ENCODE data around the gene WNK3.
"Not testable (repeated sequence)": the region's sequence is repeated elsewhere in the genome, so short reads cannot be mapped to it uniquely, and the experiment has no call there.

The WNK3 gene

GRCh38 chrX:54352677-54353076 is 5.2 kb downstream of the WNK3 start:
- Histone ChIP-seq H3K4me2 (ENCODE audit: low read depth, low read length) (no peak overlapping the region), H3K9me2 (replicated peaks; ENCODE audit: insufficient read depth, low read length) (no peaks in the 10 kb centered on the region), H3K4me3 (ENCODE audit: low read length) (no peak overlapping the region), H3K9ac (ENCODE audit: low read length) (no peak overlapping the region), H4K20me1 (ENCODE audit: insufficient read depth, low read length) (no peaks in the 10 kb centered on the region), H3K36me3 (replicated peaks; ENCODE audit: insufficient read depth, low read length) (no peaks in the 10 kb centered on the region), H2AFZ (ENCODE audit: low read length) (no peak overlapping the region), H3K9me3 (replicated peaks; ENCODE audit: insufficient read depth, low read length) (no peaks in the 10 kb centered on the region), H3K4me1 (ENCODE audit: low read length) (no peaks in the 10 kb centered on the region), H3K79me2 (ENCODE audit: low read length) (no peaks in the 10 kb centered on the region), H3F3A (ENCODE audit: insufficient read depth, low read length) (no peaks in the 10 kb centered on the region), H3K27ac (ENCODE audit: low read length) (no peak overlapping the region), H3K27me3 (replicated peaks; ENCODE audit: insufficient read depth, low read length) (no peaks in the 10 kb centered on the region)
- TF ChIP-seq EZH2phosphoT487 (IDR thresholded peaks at IDR 0.05; ENCODE audit: low read length), result no peak
- TF ChIP-seq EZH2 (optimal IDR thresholded peaks at IDR 0.05; ENCODE audit: low read depth, low read length), result no peak
- TF ChIP-seq CTCF (IDR thresholded peaks at IDR 0.05; ENCODE audit: low read length), result no peak
- DNase-seq, result no peak

- H3K79me2 ChIP-seq (ENCODE audit: low read length); DNase-seq; H3K4me1 ChIP-seq (ENCODE audit: low read length); H4K20me1 ChIP-seq (ENCODE audit: insufficient read depth, low read length); H3K4me3 ChIP-seq (ENCODE audit: low read length); H3K27me3 ChIP-seq (replicated peaks; ENCODE audit: insufficient read depth, low read length); H3K27ac ChIP-seq (ENCODE audit: low read length); H3K9me2 ChIP-seq (replicated peaks; ENCODE audit: insufficient read depth, low read length); H2AFZ ChIP-seq (ENCODE audit: low read length); H3K9me3 ChIP-seq (replicated peaks; ENCODE audit: insufficient read depth, low read length); H3F3A ChIP-seq (ENCODE audit: insufficient read depth, low read length); H3K36me3 ChIP-seq (replicated peaks; ENCODE audit: insufficient read depth, low read length); H3K4me2 ChIP-seq (ENCODE audit: low read depth, low read length); H3K9ac ChIP-seq (ENCODE audit: low read length): not testable (repeated sequence)
These were observed 20.5 kb downstream of the WNK3 start for GRCh38 chrX:54337383-54337782.

GRCh38 chrX:54325077-54325476 is 32.8 kb downstream of the WNK3 start:
- Histone ChIP-seq H3K79me2 (ENCODE audit: low read length) (no peaks in the 10 kb centered on the region), H3F3A (ENCODE audit: insufficient read depth, low read length) (no peaks in the 10 kb centered on the region), H4K20me1 (ENCODE audit: insufficient read depth, low read length) (no peaks in the 10 kb centered on the region), H3K4me1 (ENCODE audit: low read length) (no peaks in the 10 kb centered on the region), H3K27me3 (replicated peaks; ENCODE audit: insufficient read depth, low read length) (no peaks in the 10 kb centered on the region), H3K9me3 (replicated peaks; ENCODE audit: insufficient read depth, low read length) (no peaks in the 10 kb centered on the region), H2AFZ (ENCODE audit: low read length) (no peak overlapping the region), H3K9ac (ENCODE audit: low read length) (no peak overlapping the region), H3K27ac (ENCODE audit: low read length) (no peak overlapping the region), H3K4me3 (ENCODE audit: low read length) (no peak overlapping the region), H3K36me3 (replicated peaks; ENCODE audit: insufficient read depth, low read length) (no peaks in the 10 kb centered on the region), H3K4me2 (ENCODE audit: low read depth, low read length) (no peak overlapping the region), H3K9me2 (replicated peaks; ENCODE audit: insufficient read depth, low read length) (no peaks in the 10 kb centered on the region)
- TF ChIP-seq EZH2 (optimal IDR thresholded peaks at IDR 0.05; ENCODE audit: low read depth, low read length) (no peak), EZH2phosphoT487 (IDR thresholded peaks at IDR 0.05; ENCODE audit: low read length) (no peak), CTCF (IDR thresholded peaks at IDR 0.05; ENCODE audit: low read length) (no peak)
- DNase-seq, result no peak

- Histone ChIP-seq H3F3A (ENCODE audit: insufficient read depth, low read length) (no peaks in the 10 kb centered on the region), H3K9ac (ENCODE audit: low read length) (no peak overlapping the region), H4K20me1 (ENCODE audit: insufficient read depth, low read length) (no peaks in the 10 kb centered on the region), H3K9me3 (replicated peaks; ENCODE audit: insufficient read depth, low read length) (no peaks in the 10 kb centered on the region), H2AFZ (ENCODE audit: low read length) (no peak overlapping the region), H3K79me2 (ENCODE audit: low read length) (no peaks in the 10 kb centered on the region), H3K9me2 (replicated peaks; ENCODE audit: insufficient read depth, low read length) (no peaks in the 10 kb centered on the region), H3K27me3 (replicated peaks; ENCODE audit: insufficient read depth, low read length) (no peaks in the 10 kb centered on the region), H3K4me3 (ENCODE audit: low read length) (no peak overlapping the region), H3K4me2 (ENCODE audit: low read depth, low read length) (no peak overlapping the region), H3K4me1 (ENCODE audit: low read length) (no peaks in the 10 kb centered on the region), H3K27ac (ENCODE audit: low read length) (no peak overlapping the region), H3K36me3 (replicated peaks; ENCODE audit: insufficient read depth, low read length) (no peaks in the 10 kb centered on the region)
- TF ChIP-seq EZH2phosphoT487 (IDR thresholded peaks at IDR 0.05; ENCODE audit: low read length) (no peak), EZH2 (optimal IDR thresholded peaks at IDR 0.05; ENCODE audit: low read depth, low read length) (no peak), CTCF (IDR thresholded peaks at IDR 0.05; ENCODE audit: low read length) (no peak)
- no peak for DNase-seq
These were observed 37.8 kb downstream of the WNK3 start for GRCh38 chrX:54320067-54320466.

Data from MM.1S (cell line).